HepG2 (cell line): ENCODE measurements around the gene FGF1. TPM values are rescaled to one million over a fixed set of nuclear protein-coding genes. Genes with fewer than 3 reads are reported as not detected.
A peak's percentile ranks its signal among the peaks of the same experiment; 100 is the strongest.

Source experiments
- ATAC-seq: fragments of 200-7000 bp; cut with Tn5 transposase; 3 replicates; pipeline ENCODE4 v1.9.1; 2020; ENCODE audit warnings: mild to moderate bottlenecking, moderate library complexity
- BruUV-seq: library from RNA; stranded (reverse); fragments of 400-500 nt; replicated peaks from 2 replicates; lab custom pipeline; 2021; lab: Mats Ljungman, UMichigan
- CTCF ChIA-PET: fragments of 300-600 bp; formaldehyde crosslinking; extraction: SDS; loops from one replicate; lab custom pipeline; 2021; ENCODE audit warnings: low total read pairs, inconsistent platforms, low intra/inter-chr PET ratio; lab: Yijun Ruan, JAX
- POLR2A ChIA-PET: fragments of 350-600 bp; sonication (Branson Sonifier 250); formaldehyde crosslinking; loops from one replicate; lab custom pipeline; 2020; ENCODE audit warnings: antibody characterized with exemption, inconsistent platforms; lab: Yijun Ruan, JAX
- DNase-seq: peaks from one replicate; pipeline ENCODE4 v3.0.0-alpha.2; 2015; ENCODE audit warnings: low spot score
- FAIRE-seq: peaks from 3 replicates; lab custom pipeline; 2011; peaks lifted over from hg19 to GRCh38; lab: Jason Lieb, UNC
- H2AFZ ChIP-seq: one replicate; pipeline ENCODE4 v1.6.1; 2011; ENCODE audit warnings: low read length, inconsistent platforms
- H3K27ac ChIP-seq: fragments of 300-600 bp; 3 replicates; pipeline ENCODE4 v1.8.0; 2011; ENCODE audit warnings: mixed run types, mild to moderate bottlenecking, mixed read lengths, low read length, inconsistent platforms; ENCODE audit not compliant: insufficient read depth; ENCODE audit errors: extremely low read length
- H3K27me3 ChIP-seq, 2 experiments: fragments of 200-600 bp in 1 of 2; 2 replicates in 1 of 2; 3 replicates in 1 of 2; pipeline versions ENCODE4 v1.6.0 to v1.8.0; 2011; ENCODE audit warnings: low read length in 2 of 2, mild to moderate bottlenecking in 2 of 2, moderate library complexity in 2 of 2, inconsistent platforms in 1 of 2; ENCODE audit not compliant: insufficient read depth in 2 of 2, control insufficient read depth in 1 of 2
- H3K36me3 ChIP-seq, 2 experiments: fragments of 200-600 bp in 1 of 2; replicated peaks in 1 of 2; 2 replicates in 1 of 2; 3 replicates in 1 of 2; pipeline versions ENCODE4 v1.5.1 to v1.8.0; 2011; ENCODE audit warnings: low read length in 2 of 2, inconsistent platforms in 1 of 2; ENCODE audit not compliant: insufficient read depth in 2 of 2, control insufficient read depth in 1 of 2
- H3K4me1 ChIP-seq: 2 replicates; pipeline ENCODE4 v1.5.1; 2012; ENCODE audit warnings: low read length, inconsistent platforms; ENCODE audit not compliant: insufficient read depth
- H3K4me2 ChIP-seq: 2 replicates; pipeline ENCODE4 v1.6.0; 2011; ENCODE audit warnings: low read depth, low read length, inconsistent platforms
- H3K4me3 ChIP-seq, 3 experiments: fragments of 200-600 bp in 1 of 3; sonication (generic), shearing (Covaris generic) in 1 of 3; replicated peaks in 1 of 3; 2 replicates each; pipeline ENCODE4 v1.5.1; 2011 to 2016; ENCODE audit warnings: low read length in 3 of 3, inconsistent platforms in 2 of 3, low read depth in 2 of 3, mild to moderate bottlenecking in 2 of 3, control low read depth in 1 of 3, mixed read lengths in 1 of 3; ENCODE audit not compliant: insufficient read depth in 1 of 3
- H3K79me2 ChIP-seq: one replicate; pipeline ENCODE4 v1.6.1; 2011; ENCODE audit warnings: low read length, inconsistent platforms; ENCODE audit not compliant: insufficient read depth
- H3K9ac ChIP-seq: 2 replicates; pipeline ENCODE4 v1.6.0; 2011; ENCODE audit warnings: mild to moderate bottlenecking, low read depth, low read length, inconsistent platforms; ENCODE audit not compliant: insufficient read depth
- H3K9me3 ChIP-seq: 2 replicates; pipeline ENCODE4 v1.5.1; 2012; ENCODE audit warnings: mild to moderate bottlenecking, low read length
- H4K20me1 ChIP-seq: 2 replicates; pipeline ENCODE4 v1.6.0; 2011; ENCODE audit warnings: inconsistent platforms, mild to moderate bottlenecking, low read length, moderate library complexity; ENCODE audit not compliant: insufficient read depth
- CEBPG ChIP-seq: IDR thresholded peaks from 2 replicates; pipeline ENCODE4 v1.6.1; 2016
- DDIT3 ChIP-seq: sonication (generic); formaldehyde crosslinking; IDR thresholded peaks from 2 replicates; pipeline ENCODE4 v1.4.0; 2020; ENCODE audit warnings: mild to moderate bottlenecking, missing genetic modification reagents
- FOXA3 ChIP-seq: IDR thresholded peaks from 2 replicates; pipeline ENCODE4 v1.6.1; 2016; ENCODE audit warnings: missing genetic modification reagents, missing compliant biosample characterization
- KDM1A ChIP-seq: IDR thresholded peaks from 2 replicates; pipeline ENCODE4 v1.6.1; 2016; ENCODE audit warnings: missing compliant biosample characterization
- NFAT5 ChIP-seq: sonication (generic); formaldehyde crosslinking; IDR thresholded peaks from 2 replicates; pipeline ENCODE4 v1.4.0; 2020; ENCODE audit warnings: missing genetic modification reagents
- RCOR2 ChIP-seq: IDR thresholded peaks from 2 replicates; pipeline ENCODE4 v1.6.1; 2016; ENCODE audit warnings: missing biosample characterization, missing genetic modification reagents
- SALL1 ChIP-seq: sonication (generic); formaldehyde crosslinking; IDR thresholded peaks from 2 replicates; pipeline ENCODE4 v1.8.0; 2022; ENCODE audit warnings: mild to moderate bottlenecking, missing genetic modification reagents
- SMAD3 ChIP-seq: sonication (generic); formaldehyde crosslinking; IDR thresholded peaks from 2 replicates; pipeline ENCODE4 v1.4.0; 2020; ENCODE audit warnings: missing genetic modification reagents
- SOX13 ChIP-seq, 3 experiments: fragments of 450-650 bp in 1 of 3; sonication (generic) in 1 of 3; formaldehyde crosslinking in 1 of 3; IDR thresholded peaks in 2 of 3; conservative IDR thresholded peaks in 1 of 3; 2 replicates each; pipeline versions ENCODE4 v1.5.0 to v1.6.1; 2016 to 2020; ENCODE audit warnings: antibody characterized with exemption in 1 of 3, mild to moderate bottlenecking in 1 of 3, missing compliant biosample characterization in 1 of 3, missing genetic modification reagents in 1 of 3, moderate library complexity in 1 of 3
- SP1 ChIP-seq, 2 experiments: fragments of 450-650 bp in 1 of 2; sonication (generic) in 1 of 2; formaldehyde crosslinking in 1 of 2; IDR thresholded peaks; 2 replicates each; pipeline versions ENCODE4 v1.4.0 to v1.6.1; 2016 to 2020; ENCODE audit warnings: missing genetic modification reagents in 1 of 2
- TBX3 ChIP-seq: fragments of 450-650 bp; IDR thresholded peaks from 2 replicates; pipeline ENCODE4 v1.6.1; 2017; ENCODE audit warnings: antibody characterized with exemption, mild to moderate bottlenecking, inconsistent platforms, borderline replicate concordance
- TCF12 ChIP-seq, 2 experiments: fragments of 450-650 bp in 1 of 2; sonication (generic) in 1 of 2; formaldehyde crosslinking in 1 of 2; IDR thresholded peaks; 2 replicates each; pipeline versions ENCODE4 v1.6.1 to v1.8.0; 2017 to 2022; ENCODE audit warnings: antibody characterized with exemption in 1 of 2, mild to moderate bottlenecking in 1 of 2, missing genetic modification reagents in 1 of 2, moderate library complexity in 1 of 2
- TEAD2 ChIP-seq: sonication (generic); formaldehyde crosslinking; IDR thresholded peaks from 2 replicates; pipeline ENCODE4 v1.9.0; 2021; ENCODE audit warnings: missing genetic modification reagents
- TSC22D2 ChIP-seq: sonication (generic); formaldehyde crosslinking; IDR thresholded peaks from 2 replicates; pipeline ENCODE4 v1.5.1; 2020; ENCODE audit warnings: missing genetic modification reagents, mild to moderate bottlenecking, borderline replicate concordance
- ZIK1 ChIP-seq: sonication (generic); formaldehyde crosslinking; IDR thresholded peaks from 2 replicates; pipeline ENCODE4 v1.5.0; 2020; ENCODE audit warnings: mild to moderate bottlenecking, low read depth, missing genetic modification reagents, borderline replicate concordance
- ZNF136 ChIP-seq: sonication (generic); formaldehyde crosslinking; IDR thresholded peaks from 2 replicates; pipeline ENCODE4 v1.8.1; 2022; ENCODE audit warnings: low read depth, mild to moderate bottlenecking, moderate library complexity, missing genetic modification reagents
- ZNF230 ChIP-seq: sonication (generic); formaldehyde crosslinking; IDR thresholded peaks from 2 replicates; pipeline ENCODE4 v1.4.0; 2020; ENCODE audit warnings: mild to moderate bottlenecking, missing genetic modification reagents
- ZNF343 ChIP-seq: sonication (generic); formaldehyde crosslinking; IDR thresholded peaks from 2 replicates; pipeline ENCODE4 v1.4.0; 2020; ENCODE audit warnings: mild to moderate bottlenecking, missing genetic modification reagents
- WGBS: methylation state at CpG from one replicate; pipeline ENCODE4 v1.1.6; 2017; ENCODE audit warnings: low lambda C conversion rate; 5-methylcytosine and 5-hydroxymethylcytosine counted together
- in situ Hi-C: cut with HindIII; loops from 2 replicates; pipeline ENCODE4 v1.10.0; 2017; ENCODE audit warnings: low pct_unique_long_range_greater_than_20kb; ENCODE audit not compliant: extremely low pct_ligation_motif_present
- intact Hi-C: fragments of 100-400 bp; cut with micrococcal nuclease; formaldehyde crosslinking; loops from one replicate; pipeline ENCODE4 v1.10.0; 2022; ENCODE audit not compliant: unreplicated experiment
- polyA plus RNA-seq, 8 experiments: library from polyadenylated mRNA; depleted of rRNA in 3 of 8; stranded (reverse) in 7 of 8; unstranded in 1 of 8; fragments of >200 nt; fragmentation: Illumina TruSeq in 4 of 8; extraction: Trizol in 4 of 8; gene quantifications; 2 replicates each; pipeline versions ENCODE4 v1.2.1 to v1.2.3, GENCODE V29; 2011 to 2016; ENCODE audit warnings: low read depth in 4 of 8, missing spikeins in 1 of 8, mixed read lengths in 1 of 8; ENCODE audit not compliant: insufficient read depth in 1 of 8
- total RNA-seq, 5 experiments: library from RNA; depleted of rRNA; stranded (reverse); fragments of >200 nt; fragmentation: Illumina TruSeq; extraction: Trizol; gene quantifications; 2 replicates each; pipeline ENCODE4 v1.2.3, GENCODE V29; 2016; ENCODE audit warnings: low read depth in 1 of 5

FGF1 gene
- total and polyA plus RNA-seq, 2 of the 13 experiments (the other 11 are each of a cell fraction or from before 2014, with no cell fraction given) = not detected

- Histone ChIP-seq H3K4me1 (peaks cover 36% of the 10 kb centered on the region), H2AFZ (no peak overlapping the region), H3K36me3 (no peaks in the 10 kb centered on the region), H3K79me2 (no peaks in the 10 kb centered on the region), H4K20me1 (no peaks in the 10 kb centered on the region), H3K4me2 (no peak overlapping the region), H3K9ac (no peak overlapping the region), H3K27ac (no peak overlapping the region), H3K4me3 (no peak overlapping the region), H3K9me3 (no peaks in the 10 kb centered on the region), H3K27me3 (peaks cover 0 to 32% of the 10 kb centered on the region in 2 experiments; a peak in 3 of 5 replicates)
- in situ Hi-C loops (no loop called here), intact Hi-C loops (no loop called here)
- BruUV-seq = no TSS peak
- peak; percentile 42; the same call in 2 of the 3 replicates for ATAC-seq
- ChIA-PET CTCF (no interaction called here), POLR2A (no interaction called here)
- WGBS = 36% methylated on average over 5 of the region's 5 CpGs
- peak; percentile 46 for FAIRE-seq
- DNase-seq = peak; percentile 65
- no peak for TF ChIP-seq NFAT5 (CRISPR knock-in tag)
- peak; percentile 60; the same call in 1 of the 2 replicates for TF ChIP-seq KDM1A (CRISPR knock-in tag)
- TF ChIP-seq FOXA3 (CRISPR knock-in tag) = peak; percentile 92
- no peak for TF ChIP-seq SP1 (IDR thresholded peaks at IDR 0.05)
- 0 out of 2 replicates have a peak, but pooled peaks have one; percentile 34 for TF ChIP-seq SP1 (CRISPR knock-in tag; IDR thresholded peaks at IDR 0.05)
- TF ChIP-seq SOX13 (IDR thresholded peaks at IDR 0.05) = no peak
- TF ChIP-seq SOX13 (CRISPR knock-in tag; conservative IDR thresholded peaks at IDR 0.05 in 1 of 2, IDR thresholded peaks at IDR 0.05 in 1 of 2) = peak in 1 of 2 experiments; percentile 20; a peak in 1 of 4 replicates
- TF ChIP-seq TBX3 = peak; percentile 41; the same call in 1 of the 2 replicates
- 0 out of 2 replicates have a peak, but pooled peaks have one; percentile 48 for TF ChIP-seq SMAD3 (CRISPR knock-in tag)
- TF ChIP-seq ZNF230 (CRISPR knock-in tag) = no peak
- TF ChIP-seq TEAD2 = no peak
- 0 out of 2 replicates have a peak, but pooled peaks have one; percentile 35 for TF ChIP-seq RCOR2 (CRISPR knock-in tag)
- 0 out of 2 replicates have a peak, but pooled peaks have one; percentile 12 for TF ChIP-seq SALL1
- no peak for TF ChIP-seq TCF12 (IDR thresholded peaks at IDR 0.05)
- TF ChIP-seq TCF12 (CRISPR knock-in tag; IDR thresholded peaks at IDR 0.05) = no peak
- no peak for TF ChIP-seq ZNF343 (CRISPR knock-in tag)
- TF ChIP-seq ZIK1 (CRISPR knock-in tag) = no peak
- no peak for TF ChIP-seq ZNF136
- no peak for TF ChIP-seq TSC22D2 (CRISPR knock-in tag)
- TF ChIP-seq CEBPG = peak; percentile 60
- no peak for TF ChIP-seq DDIT3 (CRISPR knock-in tag)
These were observed 5.2 kb downstream of the FGF1 start for GRCh38 chr5:142680605-142681259.
